ENCODE data around the gene HDAC2. TPM values are rescaled to one million over a fixed set of nuclear protein-coding genes. Genes with fewer than 3 reads are reported as not detected.
"Not testable (repeated sequence)": the region's sequence is repeated elsewhere in the genome, so short reads cannot be mapped to it uniquely, and the experiment has no call there.

The HDAC2 gene
- total RNA-seq: 100 to 1,000 TPM; 119 TPM

DNA sequence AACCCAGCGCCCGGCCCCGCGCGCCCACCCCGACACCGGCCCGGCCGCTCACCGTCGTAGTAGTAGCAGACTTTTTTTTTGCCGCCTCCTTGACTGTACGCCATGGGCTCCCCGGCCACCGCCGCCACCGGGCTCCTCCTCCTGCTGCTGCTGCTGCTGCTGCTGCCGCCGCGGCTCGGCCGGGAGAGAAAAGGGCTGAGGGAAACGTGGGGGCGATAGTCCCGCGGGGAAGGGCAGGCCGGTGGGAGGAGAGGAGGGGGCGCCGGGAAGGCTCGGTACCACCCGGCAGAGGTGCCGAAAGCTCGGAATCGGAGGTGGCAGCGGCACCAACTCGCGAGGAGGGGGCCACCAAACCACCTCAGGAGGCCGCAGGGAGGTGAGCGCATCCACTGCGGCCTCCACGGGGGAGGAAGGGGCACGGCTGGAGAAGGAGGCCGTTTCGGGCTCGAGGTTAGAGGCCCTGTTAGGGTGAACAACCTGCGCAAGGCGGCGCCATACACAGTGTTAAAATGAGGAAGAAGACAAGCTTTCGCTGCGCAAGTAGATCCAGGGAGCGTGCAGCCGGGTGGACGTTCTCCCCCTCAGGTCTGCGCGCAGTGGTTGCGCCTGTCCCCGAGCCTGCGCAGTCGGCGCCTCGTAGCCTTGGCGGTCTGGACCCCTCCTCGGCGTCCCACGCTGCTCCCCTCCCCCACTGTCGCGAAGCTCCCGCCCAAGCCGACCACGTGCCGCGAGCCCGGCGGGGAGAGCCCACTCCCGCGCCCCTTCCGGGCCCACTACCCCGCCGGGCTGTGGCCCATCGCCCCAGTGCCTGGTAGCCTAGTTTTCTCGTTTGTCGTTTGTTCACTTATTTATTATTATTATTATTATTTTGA is at the start of gene HDAC2:
Gene HDAC2, minus strand, starts transcription at position 344 of the 872 bp plus-strand sequence. Its CDS starts 240 bp downstream, at position 104.
- CTCF ChIA-PET: interaction anchor here (1.2 kb wide), 1 partner anchor 20 kb away, joined by 5 read pairs; no protein-coding TSS in a partner anchor
- POLR2A ChIA-PET: no interaction called here

DNA sequence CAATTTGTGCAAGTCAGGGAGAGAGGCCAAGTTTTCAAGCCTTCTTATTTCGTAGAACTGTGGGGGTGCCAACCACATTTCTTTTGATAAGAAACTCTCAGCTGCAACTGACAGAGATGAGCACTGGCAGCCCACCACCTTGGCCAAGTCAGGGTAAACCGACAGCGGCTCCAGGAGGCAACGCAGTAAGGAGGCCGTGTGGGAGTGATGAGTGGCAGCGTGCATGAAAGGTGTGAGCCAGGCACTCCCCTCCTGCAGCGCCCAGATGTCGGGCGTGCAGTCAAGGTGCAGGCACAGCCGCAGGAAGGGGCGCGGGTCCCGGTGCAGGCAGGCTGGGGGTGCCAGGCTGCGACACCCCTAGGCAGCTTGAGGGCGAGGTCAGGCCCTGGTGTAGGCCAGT is 49.2 kb upstream of the HDAC2 start:
- POLR2A ChIA-PET: no interaction called here
- CTCF ChIA-PET: no interaction called here

DNA sequence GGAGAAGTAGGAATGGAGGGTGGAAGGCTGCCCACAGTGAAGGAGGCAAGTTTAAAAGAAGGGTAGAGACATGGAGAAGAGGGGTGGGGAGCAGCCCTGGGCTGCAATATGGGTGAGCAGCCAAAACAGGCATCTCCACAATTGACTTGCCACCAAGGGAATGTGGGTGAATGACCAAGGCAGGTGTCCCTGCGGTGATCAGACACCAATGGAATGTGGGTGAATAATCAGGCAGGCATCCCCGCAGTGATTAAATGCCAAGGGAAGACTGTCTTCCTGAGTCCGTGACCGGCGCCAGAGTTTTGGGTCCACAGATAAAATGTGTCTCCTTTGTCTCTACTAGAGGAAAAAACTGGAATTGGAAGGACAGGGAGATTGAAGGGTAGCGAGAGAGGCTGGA is 46.2 kb upstream of the HDAC2 start:
- CTCF ChIA-PET, POLR2A ChIA-PET: not testable (repeated sequence)

DNA sequence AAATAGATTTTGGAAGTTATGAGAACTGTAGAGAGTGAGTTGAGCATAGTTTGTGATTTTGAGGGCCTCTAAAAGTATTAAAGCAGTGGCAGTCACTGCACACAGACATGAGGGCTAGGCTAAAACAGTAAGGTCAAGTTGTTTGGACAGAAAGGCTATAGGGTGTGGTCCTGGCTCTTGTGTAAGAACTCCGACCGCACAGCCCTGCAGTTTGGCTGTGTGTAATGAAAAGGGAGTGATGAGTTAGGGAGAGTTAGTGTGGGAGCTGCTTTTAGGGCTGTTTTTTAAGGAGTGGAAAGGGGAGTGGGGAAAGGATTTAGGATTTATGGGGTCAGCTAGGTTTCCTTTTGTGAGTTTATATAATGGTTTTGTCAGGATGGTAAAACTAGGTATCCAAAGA is 43.2 kb upstream of the HDAC2 start:
- CTCF ChIA-PET, POLR2A ChIA-PET: not testable (repeated sequence)

DNA sequence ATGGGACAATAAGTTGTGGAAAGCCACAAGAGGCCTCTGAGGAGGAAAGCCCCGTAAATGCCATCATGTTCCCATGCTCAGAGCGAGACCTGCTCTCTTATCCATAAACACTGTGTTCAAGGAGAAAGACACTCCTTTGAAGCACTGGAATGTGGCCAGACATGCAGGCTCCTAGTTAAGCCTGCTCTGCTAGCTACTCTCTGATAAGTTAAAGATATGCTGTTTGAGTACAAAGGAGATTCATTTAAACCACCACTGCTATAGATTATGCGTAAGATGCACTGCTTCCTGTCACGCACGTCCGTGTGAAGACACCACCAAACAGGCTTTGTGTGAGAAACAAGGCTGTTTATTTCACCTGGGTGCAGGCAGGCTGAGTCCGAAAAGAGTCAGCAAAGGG is 40.5 kb upstream of the HDAC2 start:
- CTCF ChIA-PET, POLR2A ChIA-PET: not testable (repeated sequence)

DNA sequence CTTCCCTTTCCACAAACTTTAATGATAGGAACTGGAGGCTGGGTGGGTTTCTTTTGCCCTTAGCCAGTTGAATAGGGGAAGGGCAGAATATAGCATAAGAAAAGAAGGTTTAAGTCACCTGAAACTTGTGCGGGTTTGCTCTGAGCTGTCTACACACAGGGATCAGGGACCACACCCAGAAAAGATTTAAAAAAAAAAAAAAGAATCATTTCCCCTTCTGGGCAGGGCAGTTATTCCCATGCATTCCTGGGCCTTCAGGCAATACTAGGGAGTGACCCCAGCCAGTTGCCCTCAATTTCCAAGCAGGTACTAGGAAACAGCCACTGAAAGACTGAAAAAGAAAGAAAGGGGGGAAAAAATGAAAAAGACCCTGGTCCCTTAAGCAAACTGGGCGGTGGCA is 39.6 kb upstream of the HDAC2 start:
- CTCF ChIA-PET: no interaction called here

DNA sequence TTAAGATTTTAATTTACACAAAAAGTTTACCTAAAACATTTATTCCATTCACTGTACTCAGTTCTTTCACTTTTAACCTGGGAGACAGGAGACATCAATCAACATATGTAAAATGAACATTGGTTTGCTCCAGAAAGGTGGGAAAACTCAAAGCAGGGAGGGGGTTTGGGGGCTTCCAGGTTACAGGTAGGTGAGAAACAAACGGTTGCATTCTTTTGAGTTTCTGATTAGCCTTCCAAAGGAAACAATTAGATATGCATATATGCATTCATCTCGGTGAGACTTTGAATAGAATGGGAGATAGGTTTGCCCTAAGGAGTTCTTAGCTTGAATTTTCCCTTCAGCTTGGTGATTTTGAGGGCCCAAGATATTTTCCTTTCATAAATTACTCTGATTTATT is 38.2 kb upstream of the HDAC2 start:
- ChIA-PET CTCF (no interaction called here), POLR2A (no interaction called here)

More for the DNA sequence above, 39.6 kb upstream of the HDAC2 start:
- POLR2A ChIA-PET: no interaction called here

DNA sequence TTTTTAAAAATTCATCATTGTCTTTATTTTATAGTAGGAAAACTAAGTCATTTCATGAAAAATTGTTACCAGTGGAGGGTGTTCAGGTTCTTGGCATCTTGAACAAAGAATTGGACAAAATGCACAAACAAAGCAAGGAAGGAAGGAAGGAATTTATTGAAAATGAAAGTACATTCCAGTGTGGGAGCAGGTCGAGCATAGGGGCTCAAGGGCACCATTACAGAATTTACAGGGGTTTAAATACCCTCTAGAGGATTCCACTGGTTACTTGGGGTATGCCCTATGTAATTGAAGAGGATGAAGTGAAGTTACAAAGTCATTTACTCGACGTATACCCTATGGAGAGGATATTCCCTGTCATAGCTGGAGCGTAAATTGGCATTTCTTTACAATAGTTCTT is 37.4 kb upstream of the HDAC2 start:
- ChIA-PET CTCF (no interaction called here), POLR2A (no interaction called here)

DNA sequence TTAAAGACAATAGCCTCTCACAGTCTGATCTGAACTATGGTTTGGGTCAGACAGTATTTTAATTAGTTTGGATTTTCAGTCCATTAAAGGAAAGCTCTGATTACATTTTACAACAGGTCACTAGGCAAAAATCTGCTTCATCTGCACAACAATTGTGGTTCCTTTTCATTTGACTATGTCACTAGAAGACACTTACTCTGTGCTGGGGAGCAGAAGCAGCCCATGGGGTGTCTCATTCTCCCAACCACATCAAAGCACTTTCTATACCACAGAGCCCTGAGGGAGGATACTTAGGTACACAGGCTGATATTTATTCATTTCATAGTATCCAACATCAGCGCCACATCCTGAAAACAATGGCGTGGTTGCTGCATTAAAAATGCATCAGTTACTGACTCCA is 36.6 kb upstream of the HDAC2 start:
- ChIA-PET POLR2A (no interaction called here), CTCF (no interaction called here)

DNA sequence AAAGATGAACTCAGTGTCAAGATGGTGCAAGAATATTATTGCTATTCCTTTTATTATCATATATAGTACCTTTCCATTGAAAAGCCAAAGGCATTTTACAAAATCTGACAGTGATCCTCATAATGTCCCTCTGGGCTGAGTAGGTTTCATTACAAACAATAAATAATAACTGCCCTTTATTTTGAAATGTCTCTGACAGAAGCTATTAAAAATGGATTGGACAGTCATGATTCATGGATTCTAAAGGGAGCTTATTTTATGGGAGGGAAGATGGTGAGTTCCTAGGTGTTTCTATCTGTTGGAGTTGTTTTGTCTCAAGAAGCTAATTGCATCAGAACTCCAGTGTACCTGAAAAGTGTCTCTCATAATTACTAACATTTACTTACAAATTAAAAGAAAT is 30.4 kb upstream of the HDAC2 start:
- POLR2A ChIA-PET: no interaction called here
- CTCF ChIA-PET: no interaction called here

DNA sequence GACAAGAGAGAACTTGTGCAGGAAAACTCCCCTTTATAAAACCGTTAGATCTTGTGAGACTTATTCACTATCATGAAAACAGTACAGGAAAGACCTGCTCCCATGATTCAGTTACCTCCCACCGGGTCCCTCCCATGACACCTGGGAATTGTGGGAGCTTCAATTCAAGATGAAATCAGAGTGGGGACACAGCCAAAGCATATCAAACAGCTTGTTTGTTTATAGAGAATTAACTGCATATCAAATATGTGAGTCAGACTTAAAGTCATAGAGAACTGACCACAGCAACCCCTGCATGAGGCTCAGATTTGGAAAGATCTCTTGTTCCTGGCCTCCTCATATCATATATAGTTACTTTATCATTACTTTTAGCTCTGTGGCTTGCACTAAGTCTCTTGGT is 29.1 kb upstream of the HDAC2 start:
- POLR2A ChIA-PET: no interaction called here
- CTCF ChIA-PET: no interaction called here

DNA sequence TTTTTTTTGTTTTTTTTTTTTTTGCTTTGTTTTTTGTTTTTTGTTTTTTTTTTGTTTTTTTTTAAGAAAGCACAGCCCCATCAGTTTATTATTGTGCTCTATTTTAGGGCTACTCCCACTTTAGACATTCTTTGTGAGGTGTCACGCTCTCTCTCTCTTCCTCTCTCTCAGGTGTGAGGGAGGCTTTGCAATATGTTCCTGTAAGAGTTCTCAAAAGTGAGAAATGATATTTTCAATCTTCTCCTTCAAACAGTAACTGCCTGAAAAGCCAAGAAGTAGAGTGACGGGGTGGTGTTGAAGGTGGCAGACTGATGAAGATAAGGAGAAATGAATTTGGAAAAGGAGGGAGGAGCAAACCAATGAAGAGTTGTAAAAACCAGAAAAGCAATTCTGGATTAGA is 28.3 kb upstream of the HDAC2 start:
- CTCF ChIA-PET: interaction anchor here (0.6 kb wide), 1 partner anchor 557 kb away, joined by 3 read pairs; no protein-coding TSS in a partner anchor
- POLR2A ChIA-PET: interaction anchor here (0.7 kb wide), 1 partner anchor 44 kb away, joined by 3 read pairs; no protein-coding TSS in a partner anchor

DNA sequence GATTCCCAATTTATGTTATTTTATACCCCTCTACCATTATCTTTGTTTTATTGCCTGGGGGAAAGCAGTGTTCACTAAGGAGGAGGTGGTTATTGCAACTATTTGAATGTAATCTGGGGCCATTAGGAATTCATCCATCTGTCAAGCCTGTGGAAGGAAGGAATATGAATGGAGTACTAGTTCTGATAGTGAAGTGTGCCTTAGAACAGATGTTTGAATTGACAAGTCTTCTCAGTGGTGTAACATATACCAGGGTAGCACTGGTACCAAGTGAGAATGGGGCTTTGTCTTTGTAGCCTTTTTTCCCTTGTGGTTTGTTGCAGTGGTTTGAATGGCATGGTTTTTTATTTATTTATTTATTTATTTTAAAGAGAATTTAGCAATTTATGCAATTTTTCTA is 27.9 kb upstream of the HDAC2 start:
- ChIA-PET POLR2A (interaction anchor here (0.7 kb wide), 1 partner anchor 45 kb away, joined by 3 read pairs; no protein-coding TSS in a partner anchor), CTCF (interaction anchor here (0.6 kb wide), 1 partner anchor 556 kb away, joined by 3 read pairs; no protein-coding TSS in a partner anchor)

DNA sequence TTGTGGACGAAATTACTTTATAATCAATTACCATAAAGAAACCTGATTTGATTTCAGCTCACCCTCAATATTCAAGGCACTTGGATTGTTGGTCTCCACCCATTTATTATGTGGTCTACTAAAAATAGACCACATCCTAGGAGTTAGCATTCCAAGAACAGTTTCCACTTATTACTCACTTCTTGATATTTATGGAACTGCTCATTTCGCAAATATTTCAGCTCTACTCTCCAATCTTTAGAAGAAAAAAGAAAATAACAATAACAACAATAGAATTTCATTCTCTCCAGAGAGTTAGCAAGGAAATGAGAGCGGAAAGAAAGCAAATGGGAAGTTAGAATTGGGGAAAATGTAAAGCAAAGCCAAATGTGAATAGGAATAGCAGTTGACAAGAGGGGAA is 26.2 kb upstream of the HDAC2 start:
- ChIA-PET POLR2A (no interaction called here), CTCF (no interaction called here)

DNA sequence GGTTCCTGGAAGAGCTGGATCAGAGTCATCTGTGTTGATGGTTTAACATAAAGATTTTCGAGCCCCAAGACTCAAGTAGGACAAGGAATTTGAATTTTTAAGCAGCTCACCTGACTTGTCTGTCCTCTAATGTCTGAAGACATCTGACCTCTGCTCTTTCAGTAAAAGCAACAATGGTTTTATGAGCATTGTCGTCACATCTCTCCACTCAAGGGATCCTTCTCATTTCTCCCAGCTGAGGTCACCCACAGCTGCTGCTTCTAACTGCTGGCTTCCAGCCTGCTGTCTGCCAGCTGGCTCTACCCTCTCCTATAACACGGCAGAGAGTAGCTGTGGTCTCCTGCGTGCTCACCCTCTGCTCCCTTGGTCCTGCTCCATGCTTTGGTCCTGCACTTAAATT is 24.7 kb upstream of the HDAC2 start:
- ChIA-PET CTCF (no interaction called here), POLR2A (no interaction called here)

DNA sequence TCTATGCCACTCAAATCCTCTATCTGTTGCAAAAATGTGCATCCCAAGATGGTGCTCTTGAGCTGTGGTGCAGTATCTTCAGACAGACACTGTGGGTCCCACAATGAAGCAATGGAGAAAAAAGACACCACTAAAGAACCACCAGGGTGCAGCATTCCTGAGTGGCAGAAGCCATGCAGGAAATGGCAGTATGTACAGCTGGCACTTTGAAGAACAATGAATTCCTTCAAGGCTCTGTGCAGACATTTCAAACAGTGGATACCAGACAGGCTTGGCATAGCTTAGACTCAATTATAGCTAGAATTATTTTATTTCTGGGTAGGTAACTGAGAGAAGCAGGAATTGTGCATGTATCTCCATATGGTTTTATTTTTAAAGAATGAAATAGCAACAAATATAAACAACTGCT is 24.0 kb upstream of the HDAC2 start:
- POLR2A ChIA-PET: no interaction called here
- CTCF ChIA-PET: no interaction called here

DNA sequence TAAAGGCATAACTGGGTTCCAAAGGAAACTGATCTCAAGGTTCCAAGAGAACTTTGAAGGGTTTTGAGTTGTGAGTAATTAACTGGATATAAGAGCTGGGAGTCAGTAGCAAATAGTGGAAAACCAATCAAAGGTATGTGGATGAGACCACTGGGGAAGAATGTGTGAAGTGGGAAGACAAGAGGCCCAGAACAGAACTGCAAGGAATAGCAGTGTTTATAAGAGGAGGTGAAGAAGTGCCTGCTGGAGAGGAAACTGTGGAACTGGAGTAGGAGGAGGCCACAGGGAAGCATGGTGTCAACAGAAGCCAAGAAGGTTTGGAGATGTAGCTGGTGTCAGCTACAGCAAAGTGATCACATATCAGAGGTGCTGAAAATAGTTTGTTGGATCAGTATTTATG is 18.7 kb upstream of the HDAC2 start:
- ChIA-PET POLR2A (no interaction called here), CTCF (no interaction called here)

DNA sequence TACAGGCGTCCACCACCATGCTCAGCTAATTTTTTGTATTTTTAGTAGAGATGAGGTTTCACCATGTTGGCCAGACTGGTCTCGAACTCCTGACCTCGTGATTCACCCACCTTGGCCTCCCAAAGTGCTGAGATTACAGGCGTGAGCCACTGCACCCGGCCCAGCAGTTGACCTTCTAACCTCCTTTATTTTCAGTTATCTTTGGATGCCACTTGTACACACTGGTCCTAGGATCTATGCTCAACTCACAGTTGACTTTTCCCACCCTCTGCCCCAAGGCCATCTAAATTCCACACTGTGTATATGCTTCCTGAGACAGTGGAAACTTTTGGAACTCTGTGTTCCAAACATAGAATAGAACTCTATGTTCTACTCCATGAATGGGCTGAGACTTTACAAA is 11.7 kb upstream of the HDAC2 start:
- CTCF ChIA-PET, POLR2A ChIA-PET: not testable (repeated sequence)

DNA sequence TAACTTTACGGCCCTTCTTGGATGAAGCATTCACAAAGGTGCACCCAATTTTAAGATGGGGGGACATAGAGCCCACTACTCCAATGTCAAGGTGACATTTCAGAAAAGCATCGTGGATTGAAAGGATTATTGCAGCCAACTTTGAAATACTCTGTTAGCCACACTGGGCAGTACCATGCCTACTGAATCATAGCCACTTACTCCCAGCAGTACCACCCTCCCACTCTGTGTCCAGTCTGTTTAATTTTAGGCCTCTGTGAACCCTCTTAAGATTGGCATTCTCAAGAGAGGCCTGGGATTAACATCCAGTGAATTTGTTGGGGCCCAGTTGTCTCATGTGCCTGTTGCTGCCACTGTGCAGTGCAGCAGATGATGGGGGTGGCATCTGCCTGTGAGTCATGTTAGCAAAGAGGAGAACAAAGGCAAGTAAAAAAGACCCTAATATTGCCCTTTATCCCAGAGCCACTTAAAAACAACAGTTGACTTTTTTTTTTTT is 11.2 kb upstream of the HDAC2 start:
- ChIA-PET POLR2A (no interaction called here), CTCF (no interaction called here)

DNA sequence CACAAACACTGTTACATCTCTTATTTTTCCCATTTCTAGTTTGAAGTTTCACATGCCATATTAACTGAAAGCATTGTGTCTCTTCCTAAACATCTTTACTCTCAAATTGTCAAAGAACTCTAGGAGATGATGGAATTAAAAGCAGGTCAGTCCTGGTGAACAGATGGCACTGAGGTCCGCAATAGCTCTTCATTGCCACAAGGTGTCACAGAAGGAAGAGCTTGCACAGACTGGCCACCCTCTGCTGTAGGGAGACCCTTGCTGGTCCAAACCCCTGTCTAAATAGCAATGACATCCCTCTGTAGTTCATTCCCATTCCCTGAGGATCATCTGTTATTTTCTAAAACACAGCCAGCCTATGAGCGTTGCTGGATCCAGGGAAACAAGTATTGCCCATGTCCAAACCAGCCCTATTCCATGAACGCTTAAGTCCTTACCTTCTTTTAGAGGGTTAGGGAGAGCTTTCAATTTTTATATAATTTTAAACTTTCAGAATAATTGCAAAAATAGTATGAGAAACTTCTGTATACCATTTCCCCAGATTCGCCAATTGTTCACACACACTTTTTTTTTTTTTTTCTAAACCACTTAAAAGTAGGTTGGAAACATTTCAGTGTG is 10.1 kb upstream of the HDAC2 start:
- CTCF ChIA-PET: no interaction called here
- POLR2A ChIA-PET: no interaction called here

DNA sequence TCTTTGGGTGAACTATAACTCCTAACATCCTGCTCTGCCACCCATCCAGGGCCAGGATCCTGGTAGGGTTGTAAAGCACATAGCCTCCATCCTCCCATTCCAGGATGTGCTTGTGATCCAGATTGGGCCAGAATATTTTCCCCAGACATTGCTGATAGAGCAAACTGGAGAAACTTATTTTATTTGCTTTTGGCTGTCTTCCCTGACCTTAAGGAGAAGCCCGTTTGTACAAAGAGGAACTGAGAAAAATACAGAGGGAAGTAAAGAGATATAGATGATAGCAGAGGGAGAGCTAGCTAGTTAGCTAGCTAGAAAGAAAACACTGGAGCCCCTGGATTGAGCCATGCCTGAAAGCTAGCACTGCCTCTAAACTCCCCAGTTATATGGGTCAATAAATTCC is 9.0 kb upstream of the HDAC2 start:
- ChIA-PET CTCF (interaction anchor here (0.7 kb wide), 1 partner anchor 863 kb away, joined by 3 read pairs; no protein-coding TSS in a partner anchor), POLR2A (no interaction called here)
